ENCODE data around the gene EXOC7. TPM values are rescaled to one million over a fixed set of nuclear protein-coding genes. Genes with fewer than 3 reads are reported as not detected.

EXOC7 gene
- total RNA-seq, 1 donor from 2014 or later, result 86.9 TPM

DNA sequence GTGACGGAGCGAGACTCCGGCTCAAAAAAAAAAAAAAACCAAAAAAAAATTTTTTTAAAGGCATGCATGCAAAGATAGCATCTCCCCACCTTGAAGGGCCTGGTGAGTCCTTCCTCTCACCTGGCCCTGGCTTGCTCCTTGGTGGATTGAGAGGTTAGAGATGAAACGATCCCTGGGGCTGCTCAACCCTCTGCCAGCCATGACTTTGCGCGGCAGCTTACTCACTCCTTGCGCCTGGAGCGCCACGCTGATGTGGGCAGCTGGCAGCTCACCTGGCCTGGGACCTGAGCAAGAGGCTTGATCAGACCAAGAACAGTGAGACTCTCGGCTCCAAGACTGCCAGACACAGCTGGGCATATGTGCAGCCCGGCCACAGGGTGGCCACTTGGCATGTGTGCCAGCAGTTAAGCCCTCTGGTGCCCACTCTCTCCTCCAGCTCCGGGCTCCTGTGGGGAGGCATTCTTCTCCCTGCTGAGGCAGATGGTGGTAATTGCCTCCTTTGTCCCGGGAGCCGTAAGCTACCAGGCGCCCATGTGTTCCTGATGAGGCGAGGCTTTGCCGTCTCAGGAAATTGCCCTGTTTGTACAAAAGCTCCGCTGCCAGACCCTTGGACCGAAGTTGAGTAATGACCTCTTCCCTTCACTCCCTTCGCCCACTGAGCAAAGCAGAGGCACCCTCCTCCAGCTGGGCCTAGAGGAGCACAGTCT is 71.4 kb downstream of the EXOC7 start:
- no peak for DNase-seq (ENCODE audit: low spot score)
- intact Hi-C loops (cut with DNase I), result no loop called here

Small RNA genes lying within 50 kb of the gene (microRNA-seq; reads per million reads assigned to microRNA genes)
- gene MIR6868, result 1.3 reads per million

Other genes starting within 250 kb of the EXOC7 start
- gene WBP2, start 248.5 kb downstream of the EXOC7 start, total RNA-seq, result 129 TPM
- 39.5 TPM for gene TRIM47, start 225.2 kb downstream of the EXOC7 start, total RNA-seq
- gene TRIM65, start 206.8 kb downstream of the EXOC7 start, total RNA-seq, result 12.1 TPM
- gene MRPL38, start 198.9 kb downstream of the EXOC7 start, total RNA-seq, result 76.3 TPM
- 5.2 TPM for gene FBF1, start 162.7 kb downstream of the EXOC7 start, total RNA-seq
- 73.3 TPM for gene ACOX1, start 124.6 kb downstream of the EXOC7 start, total RNA-seq
- gene TEN1, start 124.5 kb downstream of the EXOC7 start, total RNA-seq, result 9.6 TPM
- 2.7 TPM for gene CDK3, start 102.9 kb downstream of the EXOC7 start, total RNA-seq
- gene EVPL, start 76.5 kb downstream of the EXOC7 start, total RNA-seq, result 0.05 TPM
- 53.9 TPM for gene SRP68, start 31.3 kb downstream of the EXOC7 start, total RNA-seq
- not detected for gene GALR2, start 29.0 kb downstream of the EXOC7 start, total RNA-seq
- gene ZACN, start 24.6 kb downstream of the EXOC7 start, total RNA-seq, result not detected
- gene FOXJ1, start 37.5 kb upstream of the EXOC7 start, total RNA-seq, result not detected
- gene RNF157, start 136.7 kb upstream of the EXOC7 start, total RNA-seq, result 2.5 TPM
- 22.7 TPM for gene UBALD2, start 161.6 kb upstream of the EXOC7 start, total RNA-seq
- gene QRICH2, start 204.5 kb upstream of the EXOC7 start, total RNA-seq, result 1.8 TPM

Data from cardiac septum (tissue), 1 donor.